Esophagus (tissue), 2 donors: ENCODE data around the gene SLC8A1. TPM values are rescaled to one million over a fixed set of nuclear protein-coding genes. Genes with fewer than 3 reads are reported as not detected.
A peak's percentile ranks its signal among the peaks of the same experiment; 100 is the strongest.

Source experiments
- H3K27ac ChIP-seq, 2 donors: one replicate each; pipeline ENCODE4 v1.5.1; 2013; ENCODE audit warnings: low read depth in 2 of 2, mild to moderate bottlenecking in 2 of 2, inconsistent platforms in 1 of 2, low read length in 1 of 2, moderate library complexity in 1 of 2
- H3K27me3 ChIP-seq, 2 donors: one replicate each; pipeline ENCODE4 v1.6.1; 2013; ENCODE audit warnings: low read length in 2 of 2, control low read depth in 1 of 2, mild to moderate bottlenecking in 1 of 2; ENCODE audit not compliant: insufficient read depth in 2 of 2, control insufficient read depth in 1 of 2
- H3K36me3 ChIP-seq, 2 donors: one replicate each; pipeline ENCODE4 v1.6.1; 2013; ENCODE audit warnings: low read length in 1 of 2; ENCODE audit not compliant: control insufficient read depth in 2 of 2, insufficient read depth in 2 of 2
- H3K4me1 ChIP-seq, 2 donors: one replicate each; pipeline ENCODE4 v1.6.1; 2013; ENCODE audit warnings: low read length in 1 of 2; ENCODE audit not compliant: control insufficient read depth in 2 of 2, insufficient read depth in 2 of 2
- H3K4me3 ChIP-seq, 2 donors: one replicate each; pipeline ENCODE4 v1.5.1; 2013; ENCODE audit warnings: low read length in 2 of 2, mild to moderate bottlenecking in 2 of 2, low read depth in 1 of 2, moderate library complexity in 1 of 2
- H3K9me3 ChIP-seq, 2 donors: one replicate each; pipeline ENCODE4 v1.6.1; 2013; ENCODE audit warnings: mild to moderate bottlenecking in 2 of 2, low read depth in 1 of 2, low read length in 1 of 2, moderate library complexity in 1 of 2; ENCODE audit not compliant: control insufficient read depth in 2 of 2, insufficient read depth in 1 of 2
- WGBS, 2 donors: extraction: QIAGEN DNeasy Blood & Tissue Kit; methylation state at CpG; one replicate each; pipeline ENCODE4 v1.1.7; 2013; 5-methylcytosine and 5-hydroxymethylcytosine counted together
- polyA plus RNA-seq, 2 donors: library from polyadenylated mRNA; stranded (reverse); fragments of 200-250 nt; gene quantifications; one replicate each; pipeline ENCODE4 v1.2.3, GENCODE V29; 2013
- donor health status: healthy with polysubstance abuse.
- donor health status: Bipolar disorder and iron deficiency.

Gene SLC8A1
- polyA plus RNA-seq, 2 donors, result 0.26 to 0.73 TPM

DNA sequence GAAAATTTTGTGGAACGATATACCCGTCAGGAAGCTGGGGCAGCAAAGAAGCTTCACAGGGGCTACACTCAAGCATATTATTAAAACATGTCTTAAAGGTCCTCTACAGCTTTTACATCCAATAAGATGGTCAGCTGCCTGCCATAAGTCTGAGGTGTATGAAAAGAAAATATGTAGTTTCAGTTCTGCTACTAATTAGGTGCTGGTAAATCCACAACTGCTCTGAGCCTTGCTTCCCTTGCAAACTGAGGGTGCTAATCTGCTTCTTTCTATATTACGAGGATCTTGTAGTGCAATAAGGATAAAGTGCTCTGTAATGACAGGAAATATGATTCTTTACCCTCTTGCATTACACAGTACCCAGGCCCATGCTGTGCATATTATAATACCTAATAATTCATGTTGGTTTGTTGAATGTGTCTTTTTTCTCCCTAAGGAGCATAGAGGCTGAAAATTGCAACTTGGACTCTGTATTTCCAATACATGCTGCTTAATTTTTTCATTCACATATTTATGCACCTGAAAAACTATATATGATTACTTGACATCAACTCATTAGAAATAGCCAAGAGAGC, 14.5 kb upstream of the SLC8A1 start:
- 88 to 92% methylated on average over 3 of the region's 3 CpGs for WGBS, 2 donors
- H3K4me1 ChIP-seq, result no peaks in the 10 kb centered on the region

DNA sequence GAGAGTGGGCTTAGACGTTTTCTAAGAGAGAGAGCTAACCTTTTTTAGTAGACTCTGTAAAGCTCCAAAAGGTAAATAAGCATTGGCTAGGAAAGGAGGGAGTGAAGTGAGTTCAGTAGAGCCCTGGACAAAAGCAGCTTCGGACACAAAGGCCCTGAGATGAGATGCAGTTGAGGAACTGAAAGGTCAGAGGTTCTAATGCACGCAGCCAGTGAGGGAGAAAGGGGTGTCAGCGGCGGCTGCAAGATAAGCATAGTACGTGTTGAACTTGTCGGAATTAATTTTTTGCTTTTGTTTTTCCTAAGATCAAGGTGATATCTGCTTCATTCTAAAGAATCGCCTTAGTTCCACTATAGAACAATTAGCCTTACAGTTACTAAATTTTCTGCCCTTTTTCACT, 11.2 kb upstream of the SLC8A1 start:
- no peaks in the 10 kb centered on the region for H3K9me3 ChIP-seq
- no peaks in the 10 kb centered on the region for H3K27me3 ChIP-seq
- WGBS, 2 donors, result 76 to 87% methylated on average over 8 of the region's 8 CpGs
- H3K27ac ChIP-seq, result no peak overlapping the region
- no peaks in the 10 kb centered on the region for H3K4me1 ChIP-seq
- no peaks in the 10 kb centered on the region for H3K36me3 ChIP-seq
- no peak overlapping the region for H3K4me3 ChIP-seq

More for the DNA sequence above, 14.5 kb upstream of the SLC8A1 start:
- Histone ChIP-seq H3K4me3 (no peak overlapping the region), H3K9me3 (no peaks in the 10 kb centered on the region), H3K36me3 (no peaks in the 10 kb centered on the region), H3K27me3 (no peaks in the 10 kb centered on the region), H3K27ac (no peak overlapping the region)

DNA sequence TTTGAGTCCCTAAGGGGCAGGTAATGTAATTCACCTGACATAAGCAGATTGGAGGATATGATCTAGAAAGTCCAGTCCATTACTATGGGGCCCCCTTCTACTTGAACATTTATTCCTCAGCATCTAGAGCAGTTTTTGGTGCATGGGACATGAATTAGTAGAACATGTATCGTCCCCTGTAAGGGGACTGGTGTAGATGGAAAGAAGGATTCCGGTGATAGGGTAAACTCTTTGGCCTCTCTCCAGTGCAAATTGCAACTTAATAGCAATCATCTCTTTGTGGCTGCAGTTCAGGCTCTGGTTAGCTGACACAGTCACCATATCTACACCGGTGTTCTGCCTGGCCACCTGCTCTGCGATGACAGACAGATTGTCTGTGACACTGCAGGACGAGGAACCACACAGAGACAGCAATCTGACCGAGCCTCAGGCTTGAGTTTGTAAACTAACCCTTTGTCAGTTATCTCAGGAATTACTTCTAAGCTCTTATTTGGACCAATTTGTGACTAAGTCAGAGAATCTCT, 6.4 kb upstream of the SLC8A1 start:
- no peaks in the 10 kb centered on the region for H3K27me3 ChIP-seq
- H3K36me3 ChIP-seq, result no peaks in the 10 kb centered on the region
- H3K27ac ChIP-seq, result no peak overlapping the region
- H3K9me3 ChIP-seq, result no peaks in the 10 kb centered on the region
- H3K4me1 ChIP-seq, result no peaks in the 10 kb centered on the region
- WGBS, 2 donors, result 59 to 74% methylated on average over 6 of the region's 6 CpGs
- H3K4me3 ChIP-seq, result no peak overlapping the region

DNA sequence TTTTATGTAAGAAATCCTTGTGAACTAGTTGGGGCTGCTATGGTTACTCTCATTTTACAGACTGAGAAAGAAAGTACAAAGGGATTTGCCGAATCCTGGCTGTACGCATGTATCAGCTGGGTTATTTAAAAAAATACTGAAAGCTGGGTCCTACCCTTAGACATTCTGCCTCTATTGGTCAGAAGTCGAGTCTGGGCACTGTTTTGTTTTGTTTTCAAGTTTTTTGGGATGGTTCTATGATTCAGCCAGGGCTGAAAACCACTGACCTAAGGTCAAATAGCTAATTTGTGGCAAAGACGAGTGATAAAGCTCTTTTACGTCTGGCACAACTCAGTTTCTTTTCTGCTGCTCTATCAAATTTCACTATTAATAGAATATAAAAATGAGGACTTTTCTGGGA, 5.9 kb upstream of the SLC8A1 start:
- Histone ChIP-seq H3K4me1 (no peaks in the 10 kb centered on the region), H3K27ac (no peak overlapping the region), H3K27me3 (no peaks in the 10 kb centered on the region), H3K36me3 (no peaks in the 10 kb centered on the region), H3K4me3 (no peak overlapping the region), H3K9me3 (no peaks in the 10 kb centered on the region)
- 67 to 70% methylated on average over 5 of the region's 5 CpGs for WGBS, 2 donors

DNA sequence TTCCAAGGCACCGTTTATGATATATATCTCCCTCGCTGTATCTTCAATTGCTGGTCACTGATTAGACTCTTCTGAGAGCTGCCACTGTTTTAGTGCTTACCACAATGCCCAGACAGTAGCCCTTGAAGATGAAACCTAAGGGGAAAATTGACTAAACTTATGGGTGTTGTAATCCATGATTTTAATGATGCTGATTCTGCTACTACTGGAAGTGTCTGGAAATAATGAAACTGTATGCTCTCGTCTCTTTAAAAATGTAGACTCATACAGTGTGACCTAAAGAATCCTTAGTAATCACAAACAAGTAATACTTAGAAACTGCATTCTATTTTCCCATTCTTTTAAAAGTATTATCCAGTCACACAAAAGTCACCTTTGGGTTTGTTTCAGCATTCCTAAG, 5.5 kb upstream of the SLC8A1 start:
- WGBS, 2 donors, result 78% methylated on average over 3 of the region's 3 CpGs
- no peaks in the 10 kb centered on the region for H3K36me3 ChIP-seq
- no peaks in the 10 kb centered on the region for H3K27me3 ChIP-seq
- no peak overlapping the region for H3K4me3 ChIP-seq
- H3K9me3 ChIP-seq, result no peaks in the 10 kb centered on the region
- no peaks in the 10 kb centered on the region for H3K4me1 ChIP-seq
- H3K27ac ChIP-seq, result no peak overlapping the region

DNA sequence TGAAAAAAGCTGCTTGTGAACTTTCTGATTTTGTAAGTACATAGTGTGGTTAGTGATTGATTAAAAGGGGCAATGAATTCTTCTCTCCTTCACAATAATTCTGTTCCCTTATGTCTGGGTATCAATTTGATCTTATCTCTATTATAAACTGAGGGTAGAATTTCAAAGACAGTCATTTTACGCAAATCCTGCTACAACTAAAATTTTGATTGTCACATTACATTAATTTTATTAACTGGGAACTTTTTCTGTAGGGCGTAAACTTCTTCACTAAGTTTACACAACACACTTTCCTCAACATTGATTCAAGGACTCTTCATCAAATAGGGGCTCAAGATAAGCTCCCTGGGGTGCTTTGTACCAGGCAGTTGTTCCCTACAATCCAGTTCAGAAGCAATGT, 5.0 kb upstream of the SLC8A1 start:
- no peak overlapping the region for H3K27ac ChIP-seq
- no peak overlapping the region for H3K4me3 ChIP-seq
- no peaks in the 10 kb centered on the region for H3K36me3 ChIP-seq
- WGBS, 2 donors, result 92 to 94% methylated on average over 2 of the region's 2 CpGs
- no peaks in the 10 kb centered on the region for H3K4me1 ChIP-seq
- no peaks in the 10 kb centered on the region for H3K27me3 ChIP-seq
- no peaks in the 10 kb centered on the region for H3K9me3 ChIP-seq

DNA sequence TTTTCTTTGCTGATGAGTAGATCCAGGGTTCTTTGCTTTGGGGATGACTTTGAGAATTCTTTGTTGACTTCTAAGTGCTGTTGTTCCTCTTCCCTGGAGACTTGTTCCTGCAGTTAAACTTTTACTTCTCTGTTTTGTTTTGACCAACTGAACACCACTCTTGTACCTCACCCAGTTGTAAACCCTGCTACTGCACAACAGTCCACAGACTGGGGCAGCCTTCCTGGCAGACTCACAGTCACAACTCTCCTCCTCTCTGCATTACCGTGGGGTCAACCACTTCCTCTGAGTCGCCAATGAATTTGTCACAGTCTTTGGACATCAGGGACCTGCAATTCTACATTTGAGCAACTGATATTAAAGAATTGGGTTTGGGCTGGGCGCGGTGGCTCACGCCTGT, 3.8 kb upstream of the SLC8A1 start:
- Histone ChIP-seq H3K4me3 (no peak overlapping the region), H3K36me3 (no peaks in the 10 kb centered on the region), H3K9me3 (no peaks in the 10 kb centered on the region), H3K4me1 (no peaks in the 10 kb centered on the region), H3K27me3 (no peaks in the 10 kb centered on the region), H3K27ac (no peak overlapping the region)
- 80 to 87% methylated on average over 5 of the region's 5 CpGs for WGBS, 2 donors

DNA sequence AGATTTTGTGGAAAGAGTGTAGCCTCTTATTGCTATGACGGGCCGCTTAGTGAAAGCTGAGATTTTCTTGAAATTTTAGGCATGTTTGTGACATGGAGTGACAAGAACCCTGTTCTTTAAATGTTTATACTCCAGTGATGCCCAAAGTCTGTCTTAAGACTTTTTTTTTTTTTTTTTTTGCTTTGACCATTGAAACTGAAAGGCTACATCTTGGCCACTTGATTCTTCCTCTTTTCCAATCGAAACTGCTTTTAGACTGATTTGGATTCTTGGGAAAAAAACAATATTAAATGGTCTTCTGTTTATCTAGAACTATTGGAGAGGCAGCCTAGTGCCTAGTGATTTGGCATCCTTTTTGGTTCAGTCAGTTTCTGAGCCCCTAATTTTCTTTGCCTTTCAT, 2.4 kb upstream of the SLC8A1 start:
- 87 to 90% methylated on average over 3 of the region's 3 CpGs for WGBS, 2 donors

DNA sequence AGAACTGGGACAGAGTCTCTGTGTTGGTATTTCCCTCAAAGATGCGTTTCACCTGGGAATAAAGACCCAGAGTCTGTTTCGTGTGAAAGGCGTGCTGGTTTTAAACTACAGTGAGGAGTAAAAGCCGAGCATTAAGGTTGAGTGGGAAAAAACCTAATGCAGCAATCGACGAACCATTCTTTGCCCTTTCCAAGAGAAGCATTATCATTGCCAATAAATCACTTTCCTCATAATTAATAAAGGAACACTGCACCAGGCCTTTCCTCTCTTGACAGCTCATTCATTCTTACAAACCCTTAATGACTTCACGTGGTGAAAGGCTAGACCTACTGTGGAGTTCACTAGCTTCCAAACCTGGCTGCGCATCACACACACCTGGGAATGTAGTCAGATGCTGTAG, 896 bp upstream of the SLC8A1 start:
- WGBS, 2 donors, result 73 to 87% methylated on average over 8 of the region's 8 CpGs
- Histone ChIP-seq H3K9me3 (no peaks in the 10 kb centered on the region), H3K4me3 (no peak overlapping the region), H3K27me3 (no peaks in the 10 kb centered on the region), H3K4me1 (no peaks in the 10 kb centered on the region), H3K27ac (no peak overlapping the region), H3K36me3 (no peaks in the 10 kb centered on the region)

More for the DNA sequence above, 2.4 kb upstream of the SLC8A1 start:
- Histone ChIP-seq H3K27me3 (no peaks in the 10 kb centered on the region), H3K4me1 (no peaks in the 10 kb centered on the region), H3K9me3 (no peaks in the 10 kb centered on the region), H3K27ac (no peak overlapping the region), H3K36me3 (no peaks in the 10 kb centered on the region), H3K4me3 (no peak overlapping the region)

DNA sequence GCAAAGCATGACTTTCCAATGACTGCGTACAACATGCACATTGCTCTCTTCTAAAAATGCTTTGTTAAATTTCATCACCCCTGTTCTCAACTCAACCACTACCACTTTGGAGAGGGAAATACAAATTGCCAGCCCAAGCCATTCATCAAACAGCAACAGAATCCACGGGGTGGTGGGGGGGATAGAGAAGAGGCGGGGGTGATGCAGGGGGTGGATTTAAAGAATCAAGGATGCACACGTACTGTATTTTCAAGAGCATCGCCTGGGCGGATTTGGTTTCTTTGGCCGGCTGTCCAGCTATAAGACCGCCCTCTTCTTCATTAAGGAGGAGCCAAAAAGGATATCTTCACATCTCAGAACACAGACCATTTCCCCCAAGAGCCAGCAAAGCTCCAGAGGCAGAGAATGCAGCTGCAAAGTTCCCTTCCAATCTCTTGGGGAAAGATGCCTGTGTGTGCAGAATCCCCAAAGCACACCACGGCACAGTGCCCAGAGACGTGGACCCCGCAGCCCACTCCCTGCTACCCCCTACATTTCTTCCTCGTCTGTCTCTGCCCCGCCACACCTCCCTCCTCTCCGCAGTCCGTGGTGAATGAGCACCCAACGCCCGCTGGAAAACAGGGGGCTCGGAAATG, 977 bp downstream of the SLC8A1 start:
- no peaks in the 10 kb centered on the region for H3K36me3 ChIP-seq
- H3K27me3 ChIP-seq, result no peaks in the 10 kb centered on the region
- peak overlapping the region; percentile 50 to 53 for H3K4me3 ChIP-seq
- WGBS, 2 donors, result 3 to 5% methylated on average over 18 of the region's 18 CpGs
- no peaks in the 10 kb centered on the region for H3K9me3 ChIP-seq
- H3K4me1 ChIP-seq, result no peaks in the 10 kb centered on the region
- peak overlapping the region; percentile 73 to 77 for H3K27ac ChIP-seq
